ENCODE data around the gene OGFOD2.

Gene OGFOD2

GRCh38 chr12:122982963-122983788 is 8.1 kb downstream of the OGFOD2 start:
- H2AFZ ChIP-seq (ENCODE audit: low read depth, low read length), result no peak overlapping the region
- peaks cover 21% of the 10 kb centered on the region for H3K36me3 ChIP-seq (ENCODE audit: insufficient read depth, low read length)
- H3K4me1 ChIP-seq (ENCODE audit: insufficient read depth, low read length), result peaks cover 53% of the 10 kb centered on the region
- H3K9me3 ChIP-seq (ENCODE audit: low read length), result no peaks in the 10 kb centered on the region
- no peaks in the 10 kb centered on the region for H3K27me3 ChIP-seq (ENCODE audit: insufficient read depth, low read length)
- no peak overlapping the region for H3K4me3 ChIP-seq (ENCODE audit: low read length)

GRCh38 chr12:122983789-122984515 is 8.9 kb downstream of the OGFOD2 start:
- Histone ChIP-seq H3K4me1 (ENCODE audit: insufficient read depth, low read length) (peaks cover 53% of the 10 kb centered on the region), H3K27me3 (ENCODE audit: insufficient read depth, low read length) (no peaks in the 10 kb centered on the region), H3K4me3 (ENCODE audit: low read length) (peak overlapping the region; percentile 6), H3K36me3 (ENCODE audit: insufficient read depth, low read length) (peaks cover 23% of the 10 kb centered on the region), H2AFZ (ENCODE audit: low read depth, low read length) (no peak overlapping the region), H3K9me3 (ENCODE audit: low read length) (no peaks in the 10 kb centered on the region)

- H3K36me3 ChIP-seq (ENCODE audit: insufficient read depth, low read length), result peaks cover 23% of the 10 kb centered on the region
- H3K9me3 ChIP-seq (ENCODE audit: low read length), result no peaks in the 10 kb centered on the region
- no peaks in the 10 kb centered on the region for H3K27me3 ChIP-seq (ENCODE audit: insufficient read depth, low read length)
- peak overlapping the region; percentile 6 for H3K4me3 ChIP-seq (ENCODE audit: low read length)
- no peak overlapping the region for H2AFZ ChIP-seq (ENCODE audit: low read depth, low read length)
- peaks cover 45% of the 10 kb centered on the region for H3K4me1 ChIP-seq (ENCODE audit: insufficient read depth, low read length)
These were observed 9.7 kb downstream of the OGFOD2 start for GRCh38 chr12:122984612-122985337.

GRCh38 chr12:122985338-122986257 is 10.6 kb downstream of the OGFOD2 start:
- no peaks in the 10 kb centered on the region for H3K27me3 ChIP-seq (ENCODE audit: insufficient read depth, low read length)
- peaks cover 41% of the 10 kb centered on the region for H3K4me1 ChIP-seq (ENCODE audit: insufficient read depth, low read length)
- no peak overlapping the region for H2AFZ ChIP-seq (ENCODE audit: low read depth, low read length)
- H3K9me3 ChIP-seq (ENCODE audit: low read length), result no peaks in the 10 kb centered on the region
- no peak overlapping the region for H3K4me3 ChIP-seq (ENCODE audit: low read length)
- peaks cover 28% of the 10 kb centered on the region for H3K36me3 ChIP-seq (ENCODE audit: insufficient read depth, low read length)

- Histone ChIP-seq H3K4me3 (ENCODE audit: low read length) (no peak overlapping the region), H3K36me3 (ENCODE audit: insufficient read depth, low read length) (peaks cover 28% of the 10 kb centered on the region), H3K9me3 (ENCODE audit: low read length) (no peaks in the 10 kb centered on the region), H3K27me3 (ENCODE audit: insufficient read depth, low read length) (no peaks in the 10 kb centered on the region), H2AFZ (ENCODE audit: low read depth, low read length) (no peak overlapping the region), H3K4me1 (ENCODE audit: insufficient read depth, low read length) (peaks cover 38% of the 10 kb centered on the region)
These were observed 11.3 kb downstream of the OGFOD2 start for GRCh38 chr12:122986258-122986871.

- H3K27me3 ChIP-seq (ENCODE audit: insufficient read depth, low read length), result no peaks in the 10 kb centered on the region
- H3K4me1 ChIP-seq (ENCODE audit: insufficient read depth, low read length), result peaks cover 28% of the 10 kb centered on the region
- H3K9me3 ChIP-seq (ENCODE audit: low read length), result no peaks in the 10 kb centered on the region
- no peak overlapping the region for H3K4me3 ChIP-seq (ENCODE audit: low read length)
- no peak overlapping the region for H2AFZ ChIP-seq (ENCODE audit: low read depth, low read length)
- H3K36me3 ChIP-seq (ENCODE audit: insufficient read depth, low read length), result peaks cover 22% of the 10 kb centered on the region
These were observed 12.3 kb downstream of the OGFOD2 start for GRCh38 chr12:122987086-122987951.

- Histone ChIP-seq H3K9me3 (ENCODE audit: low read length) (no peaks in the 10 kb centered on the region), H3K4me1 (ENCODE audit: insufficient read depth, low read length) (peaks cover 24% of the 10 kb centered on the region), H3K36me3 (ENCODE audit: insufficient read depth, low read length) (peaks cover 17% of the 10 kb centered on the region), H2AFZ (ENCODE audit: low read depth, low read length) (no peak overlapping the region), H3K27me3 (ENCODE audit: insufficient read depth, low read length) (no peaks in the 10 kb centered on the region), H3K4me3 (ENCODE audit: low read length) (no peak overlapping the region)
These were observed 13.0 kb downstream of the OGFOD2 start for GRCh38 chr12:122988036-122988435.

- no peak overlapping the region for H3K4me3 ChIP-seq (ENCODE audit: low read length)
These were observed 13.7 kb downstream of the OGFOD2 start for GRCh38 chr12:122988612-122989212.

GRCh38 chr12:122989225-122989839 is 14.3 kb downstream of the OGFOD2 start:
- Histone ChIP-seq H3K36me3 (ENCODE audit: insufficient read depth, low read length) (peaks cover 13% of the 10 kb centered on the region), H3K4me1 (ENCODE audit: insufficient read depth, low read length) (peaks cover 12% of the 10 kb centered on the region), H2AFZ (ENCODE audit: low read depth, low read length) (no peak overlapping the region), H3K4me3 (ENCODE audit: low read length) (no peak overlapping the region), H3K9me3 (ENCODE audit: low read length) (no peaks in the 10 kb centered on the region), H3K27me3 (ENCODE audit: insufficient read depth, low read length) (no peaks in the 10 kb centered on the region)

More at GRCh38 chr12:122988612-122989212, 13.7 kb downstream of the OGFOD2 start:
- no peaks in the 10 kb centered on the region for H3K9me3 ChIP-seq (ENCODE audit: low read length)
- peaks cover 13% of the 10 kb centered on the region for H3K36me3 ChIP-seq (ENCODE audit: insufficient read depth, low read length)
- H3K4me1 ChIP-seq (ENCODE audit: insufficient read depth, low read length), result peaks cover 18% of the 10 kb centered on the region
- no peaks in the 10 kb centered on the region for H3K27me3 ChIP-seq (ENCODE audit: insufficient read depth, low read length)
- no peak overlapping the region for H2AFZ ChIP-seq (ENCODE audit: low read depth, low read length)

- Histone ChIP-seq H3K4me1 (ENCODE audit: insufficient read depth, low read length) (peaks cover 6% of the 10 kb centered on the region), H3K36me3 (ENCODE audit: insufficient read depth, low read length) (peaks cover 13% of the 10 kb centered on the region), H3K27me3 (ENCODE audit: insufficient read depth, low read length) (no peaks in the 10 kb centered on the region), H2AFZ (ENCODE audit: low read depth, low read length) (no peak overlapping the region), H3K4me3 (ENCODE audit: low read length) (no peak overlapping the region), H3K9me3 (ENCODE audit: low read length) (no peaks in the 10 kb centered on the region)
These were observed 14.9 kb downstream of the OGFOD2 start for GRCh38 chr12:122989874-122990419.

Data from neuron (in vitro differentiated cells).